Right atrium auricular region (tissue), 2 donors: ENCODE results near the gene PTN. TPM values are rescaled to one million over a fixed set of nuclear protein-coding genes. Genes with fewer than 3 reads are reported as not detected.

Experiments
- DNase-seq: peaks from one replicate; pipeline ENCODE4 v3.0.0-alpha.2; 2019; ENCODE audit warnings: low spot score
- H3K27ac ChIP-seq, 2 donors: fragments of 200-600 bp; sonication (generic); 1 replicate in 1 of 2; 2 replicates in 1 of 2; pipeline ENCODE4 v1.5.1; 2016 to 2019
- H3K27me3 ChIP-seq, 2 donors: fragments of 200-600 bp; sonication (generic); one replicate each; pipeline versions ENCODE4 v1.5.1 to v1.6.0; 2017 to 2019
- H3K36me3 ChIP-seq: fragments of 200-600 bp; sonication (generic); one replicate; pipeline ENCODE4 v1.5.1; 2016
- H3K4me1 ChIP-seq, 2 donors: fragments of 200-600 bp; sonication (generic); one replicate each; pipeline versions ENCODE4 v1.5.1 to v1.6.0; 2017 to 2019
- H3K4me3 ChIP-seq, 2 donors: fragments of 200-600 bp; sonication (generic); 1 replicate in 1 of 2; 2 replicates in 1 of 2; pipeline ENCODE4 v1.5.1; 2017 to 2019; ENCODE audit warnings: mild to moderate bottlenecking in 1 of 2, moderate library complexity in 1 of 2
- H3K9me3 ChIP-seq, 2 donors: fragments of 200-600 bp; sonication (generic); one replicate each; pipeline ENCODE4 v1.5.1; 2019
- CTCF ChIP-seq, 2 donors: fragments of 200-600 bp; sonication (generic); IDR thresholded peaks; one replicate each; pipeline ENCODE4 v1.5.1; 2019; ENCODE audit warnings: antibody characterized with exemption in 2 of 2
- total RNA-seq, 2 donors: library from RNA; depleted of rRNA; stranded (reverse); fragments of >200 nt; gene quantifications; one replicate each; pipeline ENCODE4 v1.1.0, GENCODE V29; 2016

The PTN gene
- total RNA-seq, result 10 to 100 TPM in 1 of 2 donors, 1 to 10 TPM in 1; 8.6 to 26.2 TPM

- Histone ChIP-seq H3K4me3 (peak within 1 kb of the TSS; percentile 24 to 45), H3K27me3 (no peaks in the 10 kb centered on the region), H3K9me3 (no peaks in the 10 kb centered on the region), H3K4me1 (peaks cover 0 to 10% of the 10 kb centered on the region in 2 donors), H3K36me3 (no peaks in the 10 kb centered on the region), H3K27ac (peak within 1 kb of the TSS; percentile 2 to 41)
- peak; percentile 70 for DNase-seq
- TF ChIP-seq CTCF (IDR thresholded peaks at IDR 0.05), result no peak
Measured at GRCh38 chr7:137343281-137343841, at the start of gene PTN. TSS of gene PTN (minus strand) at chr7:137343733. CDS start at chr7:137254973, 88,760 bp downstream.

- Histone ChIP-seq H3K4me1 (no peaks in the 10 kb centered on the region), H3K27ac (no peak overlapping the region), H3K4me3 (no peak overlapping the region), H3K27me3 (no peaks in the 10 kb centered on the region), H3K9me3 (no peaks in the 10 kb centered on the region), H3K36me3 (no peaks in the 10 kb centered on the region)
- no peak for TF ChIP-seq CTCF (IDR thresholded peaks at IDR 0.05)
- DNase-seq, result no peak
Measured at GRCh38 chr7:137390076-137390475, 46.5 kb upstream of the PTN start.

GRCh38 chr7:137388916-137389315, 45.4 kb upstream of the PTN start:
- Histone ChIP-seq H3K9me3 (no peaks in the 10 kb centered on the region), H3K4me3 (no peak overlapping the region), H3K36me3 (no peaks in the 10 kb centered on the region), H3K27me3 (no peaks in the 10 kb centered on the region), H3K27ac (no peak overlapping the region), H3K4me1 (no peaks in the 10 kb centered on the region)
- no peak for TF ChIP-seq CTCF (IDR thresholded peaks at IDR 0.05)
- DNase-seq, result no peak

- H3K4me3 ChIP-seq, result no peak overlapping the region
- no peak overlapping the region for H3K27ac ChIP-seq
- H3K4me1 ChIP-seq, result no peaks in the 10 kb centered on the region
- no peak for TF ChIP-seq CTCF (IDR thresholded peaks at IDR 0.05)
- H3K9me3 ChIP-seq, result no peaks in the 10 kb centered on the region
- DNase-seq, result no peak
- H3K36me3 ChIP-seq, result no peaks in the 10 kb centered on the region
- no peaks in the 10 kb centered on the region for H3K27me3 ChIP-seq
Measured at GRCh38 chr7:137386966-137387365, 43.4 kb upstream of the PTN start.

- no peak for DNase-seq
- no peak for TF ChIP-seq CTCF (IDR thresholded peaks at IDR 0.05)
- H3K27ac ChIP-seq, result no peak overlapping the region
Measured at GRCh38 chr7:137381045-137381444, 37.5 kb upstream of the PTN start.

GRCh38 chr7:137373507-137373906, 30.0 kb upstream of the PTN start:
- TF ChIP-seq CTCF (IDR thresholded peaks at IDR 0.05), result no peak
- Histone ChIP-seq H3K36me3 (no peaks in the 10 kb centered on the region), H3K9me3 (peaks cover 0 to 7% of the 10 kb centered on the region in 2 donors), H3K4me3 (no peak overlapping the region), H3K4me1 (no peaks in the 10 kb centered on the region), H3K27me3 (no peaks in the 10 kb centered on the region), H3K27ac (no peak overlapping the region)
- DNase-seq, result no peak

More at GRCh38 chr7:137381045-137381444, 37.5 kb upstream of the PTN start:
- no peaks in the 10 kb centered on the region for H3K36me3 ChIP-seq
- H3K4me1 ChIP-seq, result no peaks in the 10 kb centered on the region
- peaks cover 0 to 7% of the 10 kb centered on the region in 2 donors for H3K9me3 ChIP-seq
- H3K27me3 ChIP-seq, result no peaks in the 10 kb centered on the region
- H3K4me3 ChIP-seq, result no peak overlapping the region
